K562 (cell line): ENCODE data around the gene APIP. TPM values are rescaled to one million over a fixed set of nuclear protein-coding genes. Genes with fewer than 3 reads are reported as not detected.

Source experiments
- CBFA2T3 ChIP-seq: fragments of 450-650 bp; IDR thresholded peaks from 2 replicates; pipeline ENCODE4 v1.6.1; 2017
- MEIS2 ChIP-seq: fragments of 450-650 bp; IDR thresholded peaks from 2 replicates; pipeline ENCODE4 v1.6.1; 2014; ENCODE audit warnings: mild to moderate bottlenecking; ENCODE audit not compliant: partially characterized antibody
- PHF21A ChIP-seq: fragments of 450-650 bp; IDR thresholded peaks from 2 replicates; pipeline ENCODE4 v1.6.1; 2017; ENCODE audit warnings: low read depth, borderline replicate concordance
- PTBP1 ChIP-seq: fragments of 200-400 bp; formaldehyde crosslinking; IDR thresholded peaks from 2 replicates; pipeline ENCODE4 v1.6.1; 2017; ENCODE audit warnings: low read depth, low read length
- RBM22 ChIP-seq: fragments of 200-400 bp; formaldehyde crosslinking; IDR thresholded peaks from 2 replicates; pipeline ENCODE4 v1.6.1; 2018; ENCODE audit warnings: low read length, low read depth; ENCODE audit not compliant: poor library complexity, severe bottlenecking
- TRIM24 ChIP-seq, 2 experiments: fragments of 450-650 bp; IDR thresholded peaks; 2 replicates each; pipeline ENCODE4 v1.6.1; 2016
- ZNF280B ChIP-seq: fragments of 250-450 bp; sonication (Bioruptor Pico); IDR thresholded peaks from 2 replicates; pipeline ENCODE4 v1.5.1; 2021; ENCODE audit warnings: mild to moderate bottlenecking
- ZNF592 ChIP-seq: fragments of 450-650 bp; IDR thresholded peaks from 2 replicates; pipeline ENCODE4 v1.6.1; 2017; ENCODE audit warnings: antibody characterized with exemption, mild to moderate bottlenecking
- ZNF639 ChIP-seq, 2 experiments: fragments of 200-800 bp in 1 of 2; sonication (Bioruptor generic) in 1 of 2; sonication (generic) in 1 of 2; formaldehyde crosslinking in 1 of 2; IDR thresholded peaks in 1 of 2; conservative IDR thresholded peaks in 1 of 2; 2 replicates each; pipeline versions ENCODE4 v1.5.0 to v1.6.1; 2016 to 2020; ENCODE audit warnings: missing compliant biosample characterization in 1 of 2, missing genetic modification characterization in 1 of 2, missing genetic modification reagents in 1 of 2
- polyA plus RNA-seq, 8 experiments: library from polyadenylated mRNA; depleted of rRNA in 4 of 8; stranded (reverse) in 5 of 8; unstranded in 3 of 8; fragments of >200 nt; fragmentation: Nextera tagmentation in 2 of 8; fragmentation: Illumina TruSeq in 1 of 8; extraction: Ambion mirVana in 2 of 8; extraction: Trizol in 1 of 8; gene quantifications; 2 replicates each; pipeline versions ENCODE4 v1.2.1 to v1.2.3, GENCODE V29; 2011 to 2014; ENCODE audit warnings: inconsistent platforms in 1 of 8, missing spikeins in 1 of 8
- total RNA-seq, 7 experiments: library from RNA; depleted of rRNA in 6 of 7; stranded (reverse); fragments of >200 nt in 6 of 7; fragmentation: Illumina TruSeq in 2 of 7; extraction: Trizol in 2 of 7; gene quantifications; 2 replicates each; pipeline versions ENCODE4 v1.2.1 to v1.2.3, GENCODE V29; 2011 to 2021; ENCODE audit warnings: low replicate concordance in 1 of 7
- TF ChIP-seq, protein P1 (sequence below): fragments of 450-650 bp; conservative IDR thresholded peaks from 2 replicates; pipeline ENCODE4 v1.6.1; 2016; ENCODE audit warnings: missing genetic modification characterization, low read depth, mild to moderate bottlenecking, missing compliant biosample characterization, moderate library complexity
- TF ChIP-seq, protein P2 (sequence below): fragments of 450-650 bp; formaldehyde crosslinking; IDR thresholded peaks from 2 replicates; pipeline ENCODE4 v1.4.0; 2022; ENCODE audit warnings: missing genetic modification characterization

APIP gene
- total and polyA plus RNA-seq, 9 of the 15 experiments (the other 6 are each of a cell fraction or from before 2014, with no cell fraction given) = 63.7 to 110 (median 82.8) TPM

DNA sequence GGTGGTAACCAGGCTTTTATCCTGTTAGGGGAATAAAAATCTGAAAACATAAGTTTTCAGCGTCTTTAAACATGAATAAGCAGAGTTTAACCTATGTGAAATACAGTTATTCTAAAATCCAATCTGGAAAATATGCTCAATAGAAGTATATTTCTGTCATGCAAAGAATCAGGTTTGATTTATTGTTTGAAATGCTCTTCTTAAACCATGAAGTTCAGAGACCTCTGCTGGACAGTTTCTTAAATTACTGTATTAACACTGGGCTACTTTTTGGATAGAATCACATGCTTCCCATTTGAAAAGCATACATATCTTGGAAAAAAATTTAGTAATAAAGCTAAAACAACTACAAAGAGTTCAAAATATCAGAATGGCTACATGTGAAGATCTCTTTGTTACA, 25.4 kb downstream of the APIP start (continued):
- TF ChIP-seq ZNF592 (0 out of 2 replicates have a peak, but pooled peaks have one; percentile 24), MEIS2 (peak; percentile 98), PTBP1 (no peak), ZNF280B (no peak), CBFA2T3 (no peak), PHF21A (no peak), RBM22 (no peak), TRIM24 (IDR thresholded peaks at IDR 0.05) (no peak), ZNF639 (CRISPR knock-in tag; conservative IDR thresholded peaks at IDR 0.05 in 1 of 2, IDR thresholded peaks at IDR 0.05 in 1 of 2) (no peak)
- TF ChIP-seq, protein P1, sequence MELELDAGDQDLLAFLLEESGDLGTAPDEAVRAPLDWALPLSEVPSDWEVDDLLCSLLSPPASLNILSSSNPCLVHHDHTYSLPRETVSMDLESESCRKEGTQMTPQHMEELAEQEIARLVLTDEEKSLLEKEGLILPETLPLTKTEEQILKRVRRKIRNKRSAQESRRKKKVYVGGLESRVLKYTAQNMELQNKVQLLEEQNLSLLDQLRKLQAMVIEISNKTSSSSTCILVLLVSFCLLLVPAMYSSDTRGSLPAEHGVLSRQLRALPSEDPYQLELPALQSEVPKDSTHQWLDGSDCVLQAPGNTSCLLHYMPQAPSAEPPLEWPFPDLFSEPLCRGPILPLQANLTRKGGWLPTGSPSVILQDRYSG (tag) = no peak
- TF ChIP-seq, protein P2, sequence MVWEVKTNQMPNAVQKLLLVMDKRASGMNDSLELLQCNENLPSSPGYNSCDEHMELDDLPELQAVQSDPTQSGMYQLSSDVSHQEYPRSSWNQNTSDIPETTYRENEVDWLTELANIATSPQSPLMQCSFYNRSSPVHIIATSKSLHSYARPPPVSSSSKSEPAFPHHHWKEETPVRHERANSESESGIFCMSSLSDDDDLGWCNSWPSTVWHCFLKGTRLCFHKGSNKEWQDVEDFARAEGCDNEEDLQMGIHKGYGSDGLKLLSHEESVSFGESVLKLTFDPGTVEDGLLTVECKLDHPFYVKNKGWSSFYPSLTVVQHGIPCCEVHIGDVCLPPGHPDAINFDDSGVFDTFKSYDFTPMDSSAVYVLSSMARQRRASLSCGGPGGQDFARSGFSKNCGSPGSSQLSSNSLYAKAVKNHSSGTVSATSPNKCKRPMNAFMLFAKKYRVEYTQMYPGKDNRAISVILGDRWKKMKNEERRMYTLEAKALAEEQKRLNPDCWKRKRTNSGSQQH (CRISPR knock-in tag) = no peak
